Activated naive CD4-positive, alpha-beta T cell treated with Interleukin-2 at 50 U/mL for 16 hours (primary cell): Measurements from ENCODE around the gene USP3.
"Not testable (repeated sequence)": the region's sequence is repeated elsewhere in the genome, so short reads cannot be mapped to it uniquely, and the experiment has no call there.

Experiments used
- DNase-seq: peaks from one replicate; pipeline ENCODE4 v3.0.0-alpha.2; 2020

USP3 gene

DNA sequence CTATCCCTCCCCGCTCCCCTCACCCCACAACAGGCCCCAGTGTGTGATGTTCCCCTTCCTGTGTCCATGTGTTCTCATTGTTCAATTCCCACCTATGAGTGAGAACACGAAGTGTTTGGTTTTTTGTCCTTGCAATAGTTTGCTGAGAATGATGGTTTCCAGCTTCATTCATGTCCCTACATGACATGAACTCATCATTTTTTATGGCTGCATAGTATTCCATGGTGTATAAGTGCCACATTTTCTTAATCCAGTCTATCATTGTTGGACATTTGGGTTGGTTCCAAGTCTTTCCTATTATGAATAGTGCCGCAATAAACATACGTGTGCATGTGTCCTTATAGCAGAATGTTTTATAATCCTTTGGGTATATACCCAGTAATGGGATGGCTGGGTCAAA lies 112.8 kb downstream of the USP3 start:
- not testable (repeated sequence) for DNase-seq

DNA sequence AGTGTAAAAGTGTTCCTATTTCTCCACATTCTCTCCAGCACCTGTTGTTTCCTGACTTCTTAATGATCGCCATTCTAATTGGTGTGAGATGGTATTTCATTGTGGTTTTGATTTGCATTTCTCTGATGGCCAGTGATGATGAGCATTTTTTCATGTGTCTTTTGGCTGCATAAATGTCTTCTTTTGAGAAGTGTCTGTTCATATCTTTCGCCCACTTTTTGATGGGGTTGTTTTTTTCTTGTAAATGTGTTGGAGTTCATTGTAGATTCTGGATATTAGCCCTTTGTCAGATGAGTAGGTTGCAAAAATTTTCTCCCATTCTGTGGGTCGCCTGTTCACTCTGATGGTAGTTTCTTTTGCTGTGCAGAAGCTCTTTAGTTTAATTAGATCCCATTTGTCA lies 113.2 kb downstream of the USP3 start:
- DNase-seq, result not testable (repeated sequence)

DNA sequence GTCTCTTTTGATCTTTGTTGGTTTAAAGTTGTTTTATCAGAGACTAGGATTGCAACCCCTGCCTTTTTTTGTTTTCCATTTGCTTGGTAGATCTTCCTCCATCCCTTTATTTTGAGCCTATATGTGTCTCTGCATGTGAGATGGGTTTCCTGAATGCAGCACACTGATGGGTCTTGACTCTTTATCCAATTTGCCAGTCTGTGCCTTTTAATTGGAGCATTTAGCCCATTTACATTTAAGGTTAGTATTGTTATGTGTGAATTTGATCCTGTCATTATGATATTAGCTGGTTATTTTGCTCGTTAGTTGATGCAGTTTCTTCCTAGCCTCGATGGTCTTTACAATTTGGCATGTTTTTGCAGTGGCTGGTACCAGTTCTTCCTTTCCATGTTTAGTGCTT lies 116.4 kb downstream of the USP3 start:
- not testable (repeated sequence) for DNase-seq

DNA sequence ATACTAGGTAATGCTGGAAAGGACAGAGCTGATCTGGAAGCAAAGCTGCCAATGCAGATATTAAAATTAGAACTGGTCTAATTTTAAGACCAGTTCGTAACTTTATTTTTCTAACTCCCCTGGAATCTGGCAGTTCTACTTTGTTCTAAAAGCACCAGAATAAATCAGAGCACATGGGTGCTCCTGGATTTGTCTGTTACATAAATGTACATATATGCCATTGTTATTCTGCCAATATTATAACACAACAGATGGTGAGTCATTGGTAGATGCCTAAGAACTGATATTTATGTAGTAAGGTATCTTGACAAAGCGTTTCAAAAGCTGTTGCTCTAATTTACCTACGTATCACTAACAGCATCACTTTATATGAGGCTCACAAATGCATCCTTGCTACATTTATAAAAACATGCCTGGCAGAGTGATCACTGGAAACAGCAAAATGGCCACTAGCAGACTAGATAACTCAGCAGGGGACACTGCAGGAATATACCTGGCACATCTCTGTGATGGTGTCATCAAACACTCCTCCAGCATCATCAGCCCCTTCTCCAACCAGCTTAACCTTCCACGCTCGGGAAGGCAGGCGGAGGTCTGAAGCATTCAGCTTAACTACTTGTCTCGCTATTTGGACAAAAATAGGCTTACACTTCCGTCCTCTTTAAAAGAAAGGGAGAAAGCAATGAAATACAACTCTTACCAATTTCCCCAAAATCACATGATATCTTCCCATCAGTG lies 119.0 kb downstream of the USP3 start:
- DNase-seq, result no peak

DNA sequence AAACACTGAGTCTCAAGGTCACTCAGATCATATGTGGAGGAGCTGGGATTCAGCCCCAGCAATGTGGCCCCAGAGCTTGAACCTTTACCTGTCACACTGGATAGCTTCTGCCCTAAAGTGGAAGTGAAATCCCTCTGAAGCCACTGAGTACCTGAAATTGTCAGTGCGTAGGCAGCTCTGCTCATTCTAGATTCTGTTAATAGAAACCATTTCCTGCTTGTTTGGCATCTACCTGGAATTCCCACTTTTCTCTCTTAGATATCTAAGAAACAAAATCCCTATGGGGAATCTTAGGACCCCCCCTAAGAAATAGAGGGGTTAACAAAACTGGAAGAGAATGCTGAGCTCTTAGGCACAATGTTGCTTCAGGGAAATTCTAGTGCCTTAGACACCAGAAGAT lies 122.6 kb downstream of the USP3 start:
- no peak for DNase-seq

DNA sequence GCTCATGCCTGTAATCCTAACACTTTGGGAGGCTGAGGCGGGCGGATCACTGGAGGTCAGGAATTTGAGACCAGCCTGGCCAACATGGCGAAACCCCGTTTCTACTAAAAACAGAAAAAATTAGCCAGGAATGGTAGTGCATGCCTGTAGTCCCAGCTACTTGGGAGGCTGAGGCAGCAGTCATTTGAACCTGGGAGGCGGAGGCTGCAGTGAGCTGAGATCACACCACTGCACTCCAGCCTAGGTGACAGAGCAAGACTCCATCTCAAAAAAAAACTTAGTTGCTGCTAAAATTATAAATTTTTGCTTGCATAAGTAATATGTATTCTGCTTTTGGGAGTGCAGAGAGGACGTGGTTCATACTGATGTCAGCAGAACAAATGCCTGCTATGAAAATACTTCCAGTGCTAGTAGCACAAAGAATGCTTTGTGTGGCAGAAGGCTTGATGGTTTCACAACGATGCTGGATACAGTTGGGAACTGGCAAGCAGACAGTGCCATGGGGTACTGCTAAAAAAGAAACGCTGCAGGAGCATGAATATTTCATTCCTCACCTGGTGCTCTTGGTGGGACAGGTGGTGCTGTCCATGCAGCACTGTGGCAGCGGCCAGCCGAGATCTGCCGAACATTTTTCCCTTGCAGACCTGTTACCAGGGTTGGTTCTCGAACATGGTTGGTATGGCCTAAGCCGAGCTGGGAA lies 123.9 kb downstream of the USP3 start:
- DNase-seq, result no peak

DNA sequence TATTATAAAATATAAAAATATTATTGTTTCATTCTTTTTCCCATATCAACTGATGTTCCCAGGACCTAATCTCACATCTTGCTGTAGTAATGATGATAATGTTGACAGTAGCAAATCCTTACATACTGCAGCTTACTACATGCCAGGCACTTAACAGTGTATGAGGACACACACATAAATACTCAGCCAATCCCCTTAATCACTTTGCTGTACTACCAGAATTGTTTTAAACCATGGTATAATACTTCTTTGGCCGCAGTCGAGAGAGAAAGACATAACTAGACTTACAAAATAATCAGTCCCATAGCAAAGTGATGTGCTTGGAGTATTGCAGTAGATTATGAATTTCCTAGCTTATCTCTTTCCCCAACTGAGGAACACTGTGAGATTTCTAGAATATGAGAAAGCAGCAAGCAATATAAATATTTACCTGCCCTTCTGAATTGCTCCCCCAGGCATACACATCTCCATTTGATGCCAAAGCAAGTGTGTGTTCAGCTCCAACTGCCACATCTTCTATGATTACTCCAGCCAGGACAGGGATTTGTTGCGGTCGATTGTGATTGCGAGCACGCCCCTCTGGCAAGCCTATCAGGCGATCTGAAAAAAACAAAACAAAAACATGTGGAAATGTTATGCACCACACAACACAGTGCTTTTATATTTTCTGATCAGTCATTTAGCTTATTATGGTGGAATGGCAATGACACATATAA lies 125.8 kb downstream of the USP3 start:
- no peak for DNase-seq

DNA sequence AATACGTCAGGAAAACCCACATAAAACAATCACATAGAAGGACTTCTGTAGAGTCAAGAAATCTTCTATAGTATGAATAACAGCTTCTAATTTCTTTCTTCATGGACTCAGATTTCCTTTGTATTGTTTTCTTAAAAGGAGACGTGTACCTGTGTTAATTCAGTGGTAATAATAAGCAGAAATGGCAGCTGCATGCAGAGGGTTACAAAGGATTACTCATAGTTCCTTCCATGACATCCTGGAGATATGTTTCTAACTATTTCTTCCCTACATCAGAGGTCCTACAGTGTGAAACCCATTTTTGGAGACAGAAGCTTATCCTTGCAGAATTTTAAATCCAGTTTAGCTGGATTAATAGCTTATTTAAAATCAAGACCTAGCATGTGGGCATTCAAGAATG lies 128.9 kb downstream of the USP3 start:
- no peak for DNase-seq

DNA sequence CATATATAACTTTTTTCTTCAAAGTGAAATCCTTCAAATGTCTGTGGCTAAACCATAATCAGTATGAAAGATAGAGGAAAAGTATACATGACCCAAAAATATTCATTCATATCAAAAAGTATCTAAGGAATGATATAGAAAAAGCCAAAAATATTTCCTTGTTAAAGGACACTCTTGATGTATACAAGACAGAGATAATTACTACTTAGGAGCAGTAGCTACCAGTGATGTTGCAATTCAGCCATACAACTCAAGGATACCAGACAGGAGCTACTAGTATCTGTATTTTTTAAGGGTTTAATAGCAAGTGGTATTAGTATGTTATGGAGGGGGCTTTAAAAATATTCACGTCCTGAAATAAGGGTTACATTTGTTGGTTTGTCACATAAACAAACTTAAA lies 129.8 kb downstream of the USP3 start:
- DNase-seq, result no peak

DNA sequence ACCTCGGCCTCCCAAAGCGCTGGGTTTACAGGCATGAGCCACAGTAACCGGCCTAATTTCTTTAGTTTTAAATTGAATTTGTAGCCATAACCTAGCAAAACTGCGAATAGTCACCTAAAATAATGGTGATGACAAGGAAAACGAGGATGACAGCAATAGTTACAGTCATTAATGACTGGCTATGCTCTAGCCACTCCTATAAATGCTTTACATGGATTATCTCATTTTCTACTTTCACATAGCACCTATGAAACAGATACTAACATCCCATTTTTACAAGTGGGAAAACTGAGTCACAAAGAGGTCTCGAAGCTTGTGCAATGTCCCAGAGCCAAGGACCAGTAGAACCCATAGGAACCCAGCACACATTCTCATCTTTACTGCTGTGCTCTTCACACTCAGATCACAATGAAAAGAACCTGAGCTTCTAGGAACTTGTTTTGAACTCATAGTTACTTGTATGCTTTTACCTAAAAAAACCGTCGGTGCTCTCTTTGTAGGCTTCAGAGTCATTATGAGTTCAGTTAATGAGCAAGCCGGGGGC lies 132.2 kb downstream of the USP3 start:
- no peak for DNase-seq

DNA sequence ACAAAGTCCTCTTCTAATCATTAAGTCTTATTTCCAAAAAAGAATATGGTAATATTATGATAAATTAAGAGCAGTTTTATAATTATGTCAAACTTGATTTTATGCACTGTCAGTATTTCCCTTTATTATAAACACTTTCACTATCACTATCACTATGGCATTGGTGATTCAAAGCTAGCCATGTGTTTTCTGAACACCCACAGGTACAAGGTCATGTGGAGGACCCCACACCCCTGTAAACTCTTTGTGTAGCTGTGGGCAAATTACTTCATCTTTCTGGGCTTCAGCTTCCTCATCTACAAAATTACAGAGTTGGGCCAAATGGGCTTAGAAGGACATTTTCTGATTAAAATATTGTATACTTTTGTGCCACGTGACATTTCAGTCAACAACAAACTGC lies 134.4 kb downstream of the USP3 start:
- DNase-seq, result peak; percentile 7

DNA sequence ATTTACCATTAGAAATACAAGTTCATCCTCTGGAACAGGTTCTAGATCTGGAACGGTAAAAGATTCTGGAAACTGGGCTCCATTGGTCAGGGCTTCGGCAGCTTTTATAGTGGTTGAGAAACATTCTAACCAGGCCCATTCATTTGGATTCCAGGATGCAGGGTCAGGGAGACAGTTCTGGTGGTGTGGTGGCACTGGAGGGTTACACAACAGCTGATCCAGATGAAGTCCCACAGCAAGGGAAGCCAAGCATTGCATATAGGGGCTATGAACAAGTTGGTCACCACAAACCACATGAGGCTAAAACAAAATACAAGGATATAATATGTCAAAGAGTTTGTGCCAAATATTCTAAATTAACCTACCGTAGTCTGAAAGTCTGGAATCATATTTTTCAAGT lies 135.8 kb downstream of the USP3 start:
- DNase-seq, result no peak
